Breast epithelium (tissue), 3 donors: ENCODE results near the gene GRIP2.

Experiments used
- POLR2A ChIP-seq: fragments of 450-650 bp; IDR thresholded peaks from one replicate; pipeline ENCODE4 v1.6.1; 2016; ENCODE audit warnings: antibody characterized with exemption, mild to moderate bottlenecking, moderate library complexity
- POLR2AphosphoS5 ChIP-seq, 3 donors: sonication (generic); formaldehyde crosslinking; IDR thresholded peaks; one replicate each; pipeline ENCODE4 v1.6.1; 2017; ENCODE audit warnings: antibody characterized with exemption in 3 of 3
- TF ChIP-seq, protein P1 (sequence below), 3 donors: fragments of 450-650 bp; IDR thresholded peaks; one replicate each; pipeline ENCODE4 v1.5.1; 2016 to 2017; ENCODE audit warnings: antibody characterized with exemption in 3 of 3, mild to moderate bottlenecking in 3 of 3, moderate library complexity in 3 of 3

DNA sequence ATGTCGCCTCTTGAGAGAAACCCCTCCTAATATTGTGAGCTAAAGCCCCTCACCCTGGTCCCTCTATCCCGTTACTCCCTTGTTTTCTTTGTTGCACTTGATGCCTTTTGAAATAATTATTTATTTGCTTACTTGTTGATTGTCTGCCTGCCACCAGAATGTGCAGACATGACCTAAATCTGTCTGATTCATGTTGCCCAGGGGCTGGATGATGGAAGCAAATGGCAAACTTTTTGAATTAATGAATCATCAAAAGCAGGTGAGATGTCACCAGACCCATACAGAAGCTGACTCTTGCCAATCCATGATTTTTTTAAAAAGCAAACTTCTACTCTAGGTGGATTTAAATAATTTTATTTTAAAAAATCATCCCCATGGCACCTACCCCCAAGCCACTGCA, 49.3 kb downstream of the GRIP2 start:
- TF ChIP-seq, protein P1, sequence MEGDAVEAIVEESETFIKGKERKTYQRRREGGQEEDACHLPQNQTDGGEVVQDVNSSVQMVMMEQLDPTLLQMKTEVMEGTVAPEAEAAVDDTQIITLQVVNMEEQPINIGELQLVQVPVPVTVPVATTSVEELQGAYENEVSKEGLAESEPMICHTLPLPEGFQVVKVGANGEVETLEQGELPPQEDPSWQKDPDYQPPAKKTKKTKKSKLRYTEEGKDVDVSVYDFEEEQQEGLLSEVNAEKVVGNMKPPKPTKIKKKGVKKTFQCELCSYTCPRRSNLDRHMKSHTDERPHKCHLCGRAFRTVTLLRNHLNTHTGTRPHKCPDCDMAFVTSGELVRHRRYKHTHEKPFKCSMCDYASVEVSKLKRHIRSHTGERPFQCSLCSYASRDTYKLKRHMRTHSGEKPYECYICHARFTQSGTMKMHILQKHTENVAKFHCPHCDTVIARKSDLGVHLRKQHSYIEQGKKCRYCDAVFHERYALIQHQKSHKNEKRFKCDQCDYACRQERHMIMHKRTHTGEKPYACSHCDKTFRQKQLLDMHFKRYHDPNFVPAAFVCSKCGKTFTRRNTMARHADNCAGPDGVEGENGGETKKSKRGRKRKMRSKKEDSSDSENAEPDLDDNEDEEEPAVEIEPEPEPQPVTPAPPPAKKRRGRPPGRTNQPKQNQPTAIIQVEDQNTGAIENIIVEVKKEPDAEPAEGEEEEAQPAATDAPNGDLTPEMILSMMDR (IDR thresholded peaks at IDR 0.05), result no peak
- TF ChIP-seq POLR2A (no peak), POLR2AphosphoS5 (IDR thresholded peaks at IDR 0.05) (no peak)
